ENCODE data around the gene ZNF500. TPM values are rescaled to one million over a fixed set of nuclear protein-coding genes. Genes with fewer than 3 reads are reported as not detected.

Gene ZNF500
- total and polyA plus RNA-seq, 2 of the 4 experiments (the other 2 are of a cell fraction) = 4.5 to 5.9 TPM

DNA sequence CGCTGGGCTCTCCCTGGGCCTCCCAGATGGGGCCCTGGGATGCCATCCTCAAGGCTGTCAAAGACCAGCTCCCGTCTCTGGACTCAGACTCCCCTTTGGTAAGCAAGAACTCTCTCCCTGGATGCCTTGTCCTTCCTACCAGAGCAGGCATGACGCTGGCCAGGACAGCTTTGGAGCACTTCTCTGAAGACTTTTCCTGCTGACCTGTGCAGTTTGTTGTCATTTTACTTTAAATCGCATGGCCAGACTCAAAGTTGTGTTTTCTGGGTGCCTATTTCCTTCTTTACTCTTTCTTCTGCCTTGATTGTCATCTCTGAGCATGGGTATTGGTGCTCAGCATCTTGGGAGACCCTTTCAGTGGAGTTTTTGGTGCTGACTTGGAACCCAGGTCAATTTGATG, 30.4 kb downstream of the ZNF500 start:
- no peaks in the 10 kb centered on the region for H3K36me3 ChIP-seq (ENCODE audit: control insufficient read depth, insufficient read depth, low read length)
- H3K4me3 ChIP-seq (ENCODE audit: insufficient read depth, low read depth, low read length) = no peak overlapping the region
- H2AK5ac ChIP-seq (ENCODE audit: low read depth, low read length) = no peak overlapping the region
- no peak overlapping the region for H3K27ac ChIP-seq (ENCODE audit: insufficient read depth, low read length)
- WGBS, 2 experiments (ENCODE audit: extremely low coverage in 2 of 2, insufficient read length in 1 of 2) = 91% methylated on average over 3 of the region's 4 CpGs; no CpG with 5 or more reads in 1 of the 2 experiments
- DNase-seq = no peak
- H3K23ac ChIP-seq (ENCODE audit: low read depth, low read length) = no peak overlapping the region
- intact Hi-C loops (cut with micrococcal nuclease) = no loop called here
- H3K4me1 ChIP-seq (ENCODE audit: control insufficient read depth, insufficient read depth, low read length) = peaks cover 4% of the 10 kb centered on the region
- H3K9me3 ChIP-seq (ENCODE audit: control insufficient read depth, insufficient read depth, low read length) = no peaks in the 10 kb centered on the region
- H3K56ac ChIP-seq (ENCODE audit: extremely low read depth, insufficient read depth, low read length) = no peak overlapping the region
- no peak overlapping the region for H2BK120ac ChIP-seq (ENCODE audit: low read depth, low read length)
- ChIA-PET POLR2A (ENCODE audit: unreplicated experiment) (no interaction called here), CTCF (no interaction called here)
- H3K9me1 ChIP-seq (ENCODE audit: insufficient read depth, low read length) = peaks cover 4% of the 10 kb centered on the region; the same call in 1 of the 2 replicates
- no peak overlapping the region for H3K18ac ChIP-seq (ENCODE audit: low read depth, low read length)
- no TSS peak for BruUV-seq (replicated peaks)
- H3K27me3 ChIP-seq (ENCODE audit: control insufficient read depth, insufficient read depth, low read length) = no peaks in the 10 kb centered on the region
- peaks cover 3% of the 10 kb centered on the region; the same call in 1 of the 2 replicates for H4K20me1 ChIP-seq (ENCODE audit: insufficient read depth, low read length)
- no peak overlapping the region for H2BK15ac ChIP-seq (ENCODE audit: low read depth, low read length)
- no peak overlapping the region for H2BK20ac ChIP-seq (ENCODE audit: low read depth, low read length)
- no peak overlapping the region for H4K91ac ChIP-seq (ENCODE audit: insufficient read depth, low read depth, low read length)
- no peak overlapping the region for H4K5ac ChIP-seq (ENCODE audit: low read depth, low read length)
- H2BK5ac ChIP-seq (ENCODE audit: low read depth, low read length, poor library complexity, severe bottlenecking) = no peak overlapping the region
- peaks cover 13 to 22% of the 10 kb centered on the region in 2 experiments for H3K79me1 ChIP-seq (ENCODE audit: low read depth in 1 of 2, low read length in 2 of 2)
- H3K14ac ChIP-seq (replicated peaks; ENCODE audit: low read depth, low read length) = no peak overlapping the region
- in situ Hi-C loops (cut with MboI; ENCODE audit: low sequenced_read_pairs) = no loop called here
- H3K9ac ChIP-seq (ENCODE audit: low read depth, low read length) = no peak overlapping the region
- H2AK9ac ChIP-seq (replicated peaks; ENCODE audit: low read depth, low read length, poor library complexity) = no peak overlapping the region
- ATAC-seq (ENCODE audit: low read depth) = no peak
- no peak overlapping the region for H3K4ac ChIP-seq (ENCODE audit: low read depth, low read length)
- TF ChIP-seq NFE2L2 (IDR thresholded peaks at IDR 0.05; ENCODE audit: low read depth, low read length) = no peak
- TF ChIP-seq MAFK (IDR thresholded peaks at IDR 0.05; ENCODE audit: low read depth, low read length) = peak; percentile 52
- H4K8ac ChIP-seq (ENCODE audit: low read depth in 2 of 2, low read length in 2 of 2) = no peak overlapping the region
- H3K4me2 ChIP-seq (ENCODE audit: low read depth, low read length) = no peak overlapping the region
- dilution Hi-C loops (cut with HindIII; ENCODE audit: low sequenced_read_pairs, unreplicated experiment) = no loop called here
- H2AFZ ChIP-seq (replicated peaks; ENCODE audit: low read length, poor library complexity) = no peak overlapping the region
